Iris pigment epithelial cell (primary cell): ENCODE data around the gene PRAMEF1.
"Not testable (repeated sequence)": the region's sequence is repeated elsewhere in the genome, so short reads cannot be mapped to it uniquely, and the experiment has no call there.

Source experiments
- DNase-seq: peaks from one replicate; pipeline ENCODE4 v3.0.0-alpha.2; 2011; ENCODE audit warnings: low read depth

The PRAMEF1 gene

GRCh38 chr1:12791097-12791496 lies at the start of gene PRAMEF1:
TSS of gene PRAMEF1 (plus strand) at chr1:12791397. CDS start at chr1:12793228, 1,831 bp downstream.
- DNase-seq: not testable (repeated sequence)

GRCh38 chr1:12741946-12742345 lies 49.3 kb upstream of the PRAMEF1 start:
- DNase-seq: no peak

GRCh38 chr1:12745126-12745991 lies 45.8 kb upstream of the PRAMEF1 start:
- no peak for DNase-seq

- DNase-seq: no peak
These were observed 45.2 kb upstream of the PRAMEF1 start, which contains the start of gene CFAP107 for GRCh38 chr1:12745992-12746323. TSS of gene CFAP107 (plus strand) at chr1:12746200. CDS start at chr1:12746431, 231 bp downstream.

GRCh38 chr1:12748778-12749355 lies 42.3 kb upstream of the PRAMEF1 start:
- no peak for DNase-seq

GRCh38 chr1:12754738-12755137 lies 36.5 kb upstream of the PRAMEF1 start:
- DNase-seq: no peak

- DNase-seq: no peak
These were observed 34.9 kb upstream of the PRAMEF1 start for GRCh38 chr1:12756273-12756672.

- DNase-seq: no peak
These were observed 34.3 kb upstream of the PRAMEF1 start for GRCh38 chr1:12756768-12757413.

- DNase-seq: no peak
These were observed 33.4 kb upstream of the PRAMEF1 start for GRCh38 chr1:12757836-12758235.

- no peak for DNase-seq
These were observed 30.9 kb upstream of the PRAMEF1 start for GRCh38 chr1:12760256-12760795.

- no peak for DNase-seq
These were observed 29.4 kb upstream of the PRAMEF1 start for GRCh38 chr1:12761781-12762180.

- DNase-seq: no peak
These were observed 28.4 kb upstream of the PRAMEF1 start for GRCh38 chr1:12762766-12763165.

GRCh38 chr1:12763479-12763878 lies 27.7 kb upstream of the PRAMEF1 start:
- DNase-seq: no peak

GRCh38 chr1:12764016-12764415 lies 27.2 kb upstream of the PRAMEF1 start:
- no peak for DNase-seq

- no peak for DNase-seq
These were observed 22.2 kb upstream of the PRAMEF1 start for GRCh38 chr1:12769031-12769430.

- no peak for DNase-seq
These were observed 21.2 kb upstream of the PRAMEF1 start for GRCh38 chr1:12769976-12770505.

GRCh38 chr1:12770620-12771019 lies 20.6 kb upstream of the PRAMEF1 start:
- DNase-seq: no peak

- DNase-seq: no peak
These were observed 20.0 kb upstream of the PRAMEF1 start for GRCh38 chr1:12771186-12771585.

- DNase-seq: no peak
These were observed 18.7 kb upstream of the PRAMEF1 start for GRCh38 chr1:12772520-12772919.

- no peak for DNase-seq
These were observed 17.8 kb upstream of the PRAMEF1 start, which contains the start of gene PRAMEF12 for GRCh38 chr1:12773438-12773837. TSS of gene PRAMEF12 (plus strand) at chr1:12773738. CDS start at chr1:12774868, 1,130 bp downstream.

GRCh38 chr1:12774801-12775345 lies 16.3 kb upstream of the PRAMEF1 start:
- no peak for DNase-seq

- no peak for DNase-seq
These were observed 15.8 kb upstream of the PRAMEF1 start for GRCh38 chr1:12775443-12775842.
